ENCODE measurements around the gene TMEM271. TPM values are rescaled to one million over a fixed set of nuclear protein-coding genes. Genes with fewer than 3 reads are reported as not detected.

The TMEM271 gene
- polyA plus RNA-seq, 3 donors = not detected

Other genes starting within 250 kb of the TMEM271 start
- 10 to 100 TPM; 25.0 to 27.6 (median 27.4) TPM for gene ZNF141, start 238.5 kb downstream of the TMEM271 start, polyA plus RNA-seq (ENCODE audit: insufficient read length in 3 of 3)
- 10 to 100 TPM; 44.2 to 47.2 (median 44.3) TPM for gene ZNF721, start 77.1 kb downstream of the TMEM271 start, polyA plus RNA-seq (ENCODE audit: insufficient read length in 3 of 3)
- gene PIGG, start 77.1 kb downstream of the TMEM271 start, polyA plus RNA-seq (ENCODE audit: insufficient read length in 3 of 3) = 10 to 100 TPM; 49.3 to 53.8 (median 53.4) TPM
- gene PDE6B, start 49.3 kb upstream of the TMEM271 start, polyA plus RNA-seq (ENCODE audit: insufficient read length in 3 of 3) = 10 to 100 TPM; 30.5 to 38.3 (median 38.2) TPM
- 100 to 1,000 TPM; 272 to 299 (median 298) TPM for gene ATP5ME, start 98.0 kb upstream of the TMEM271 start, polyA plus RNA-seq (ENCODE audit: insufficient read length in 3 of 3)
- gene MYL5, start 98.2 kb upstream of the TMEM271 start, polyA plus RNA-seq (ENCODE audit: insufficient read length in 3 of 3) = 10 to 100 TPM; 14.1 to 19.6 (median 17.4) TPM
- 1 to 10 TPM; 2.5 to 3.1 (median 2.8) TPM for gene SLC49A3, start 112.9 kb upstream of the TMEM271 start, polyA plus RNA-seq (ENCODE audit: insufficient read length in 3 of 3)
- gene PCGF3, start 129.5 kb upstream of the TMEM271 start, polyA plus RNA-seq (ENCODE audit: insufficient read length in 3 of 3) = 10 to 100 TPM; 53.7 to 67.6 (median 67.0) TPM
- gene CPLX1, start 249.8 kb upstream of the TMEM271 start, polyA plus RNA-seq (ENCODE audit: insufficient read length in 3 of 3) = 1 to 10 TPM in 2 of 3 donors, under 1 TPM in 1; 1.00 to 1.4 (median 1.3) TPM

All from right renal cortex interstitium (tissue), 3 donors.